ENCODE measurements around the gene SDR42E2. TPM values are rescaled to one million over a fixed set of nuclear protein-coding genes. Genes with fewer than 3 reads are reported as not detected.
"Not testable (repeated sequence)": the region's sequence is repeated elsewhere in the genome, so short reads cannot be mapped to it uniquely, and the experiment has no call there.

The SDR42E2 gene
- polyA plus RNA-seq, 3 donors, result 0.08 to 0.24 (median 0.14) TPM

- no peak for DNase-seq (ENCODE audit: extremely low read depth in 1 of 11, low read depth in 9 of 11, low spot score in 4 of 11)
Observed at GRCh38 chr16:22205577-22206012, 43.3 kb downstream of the SDR42E2 start.

- DNase-seq (ENCODE audit: extremely low read depth in 1 of 11, low read depth in 9 of 11, low spot score in 4 of 11), result peak in 10 of 11 donors; percentile 84 to 93 (median 90)
Observed at GRCh38 chr16:22206013-22206841, 43.9 kb downstream of the SDR42E2 start, which contains the start of gene EEF2K. TSS of gene EEF2K (plus strand) at chr16:22206278. CDS start at chr16:22225730, 19,452 bp downstream.

GRCh38 chr16:22206842-22207714 lies 44.8 kb downstream of the SDR42E2 start:
- DNase-seq (ENCODE audit: extremely low read depth in 1 of 11, low read depth in 9 of 11, low spot score in 4 of 11), result no peak

GRCh38 chr16:22207715-22208360 lies 45.5 kb downstream of the SDR42E2 start:
- DNase-seq (ENCODE audit: extremely low read depth in 1 of 11, low read depth in 9 of 11, low spot score in 4 of 11), result no peak

- no peak for DNase-seq (ENCODE audit: extremely low read depth in 1 of 11, low read depth in 9 of 11, low spot score in 4 of 11)
Observed at GRCh38 chr16:22210285-22210684, 48.0 kb downstream of the SDR42E2 start.

- DNase-seq (ENCODE audit: extremely low read depth in 1 of 11, low read depth in 9 of 11, low spot score in 4 of 11), result no peak
Observed at GRCh38 chr16:22210854-22211253, 48.5 kb downstream of the SDR42E2 start.

GRCh38 chr16:22213236-22213635 lies 50.9 kb downstream of the SDR42E2 start:
- DNase-seq (ENCODE audit: extremely low read depth in 1 of 11, low read depth in 9 of 11, low spot score in 4 of 11), result no peak

GRCh38 chr16:22213801-22214200 lies 51.5 kb downstream of the SDR42E2 start:
- no peak for DNase-seq (ENCODE audit: extremely low read depth in 1 of 11, low read depth in 9 of 11, low spot score in 4 of 11)

GRCh38 chr16:22214402-22214801 lies 52.1 kb downstream of the SDR42E2 start:
- DNase-seq (ENCODE audit: extremely low read depth in 1 of 11, low read depth in 9 of 11, low spot score in 4 of 11), result no peak

- no peak for DNase-seq (ENCODE audit: extremely low read depth in 1 of 11, low read depth in 9 of 11, low spot score in 4 of 11)
Observed at GRCh38 chr16:22214889-22215288, 52.6 kb downstream of the SDR42E2 start.

- DNase-seq (ENCODE audit: extremely low read depth in 1 of 11, low read depth in 9 of 11, low spot score in 4 of 11), result no peak
Observed at GRCh38 chr16:22216191-22216831, 54.0 kb downstream of the SDR42E2 start.

GRCh38 chr16:22216832-22217225 lies 54.5 kb downstream of the SDR42E2 start:
- DNase-seq (ENCODE audit: extremely low read depth in 1 of 11, low read depth in 9 of 11, low spot score in 4 of 11), result not testable (repeated sequence)

GRCh38 chr16:22217890-22218730 lies 55.8 kb downstream of the SDR42E2 start:
- DNase-seq (ENCODE audit: extremely low read depth in 1 of 11, low read depth in 9 of 11, low spot score in 4 of 11), result no peak

GRCh38 chr16:22219389-22220068 lies 57.2 kb downstream of the SDR42E2 start:
- DNase-seq (ENCODE audit: extremely low read depth in 1 of 11, low read depth in 9 of 11, low spot score in 4 of 11), result no peak

- DNase-seq (ENCODE audit: extremely low read depth in 1 of 11, low read depth in 9 of 11, low spot score in 4 of 11), result peak in 1 of 11 donors; percentile 58
Observed at GRCh38 chr16:22220069-22220440, 57.7 kb downstream of the SDR42E2 start.

- DNase-seq (ENCODE audit: extremely low read depth in 1 of 11, low read depth in 9 of 11, low spot score in 4 of 11), result no peak
Observed at GRCh38 chr16:22220714-22221113, 58.4 kb downstream of the SDR42E2 start.

GRCh38 chr16:22222006-22222405 lies 59.7 kb downstream of the SDR42E2 start:
- DNase-seq (ENCODE audit: extremely low read depth in 1 of 11, low read depth in 9 of 11, low spot score in 4 of 11), result no peak

- DNase-seq (ENCODE audit: extremely low read depth in 1 of 11, low read depth in 9 of 11, low spot score in 4 of 11), result no peak
Observed at GRCh38 chr16:22222998-22223397, 60.7 kb downstream of the SDR42E2 start.

Data from renal cortex interstitium (tissue), 11 donors.